Measurements from ENCODE around the gene LRRN2.
A peak's percentile ranks its signal among the peaks of the same experiment; 100 is the strongest.
"Not testable (repeated sequence)": the region's sequence is repeated elsewhere in the genome, so short reads cannot be mapped to it uniquely, and the experiment has no call there.

The LRRN2 gene

GRCh38 chr1:204647114-204647804 is 38.3 kb downstream of the LRRN2 start:
- TF ChIP-seq SPI1 (IDR thresholded peaks at IDR 0.05; ENCODE audit: low read depth, low read length) (peak; percentile 78), PAX5 (IDR thresholded peaks at IDR 0.05; ENCODE audit: insufficient read depth, low read length, severe bottlenecking) (no peak)
- FAIRE-seq (no peak), DNase-seq (ENCODE audit: insufficient read length, low spot score) (peak; percentile 55)

- TF ChIP-seq PAX5 (IDR thresholded peaks at IDR 0.05; ENCODE audit: insufficient read depth, low read length, severe bottlenecking) (no peak), POLR2AphosphoS5 (IDR thresholded peaks at IDR 0.05; ENCODE audit: low read depth, low read length) (no peak)
- no peak for FAIRE-seq
- DNase-seq (ENCODE audit: insufficient read length, low spot score) = no peak
Measured at GRCh38 chr1:204645666-204646065, 39.9 kb downstream of the LRRN2 start.

GRCh38 chr1:204645251-204645650 is 40.3 kb downstream of the LRRN2 start:
- TF ChIP-seq POLR2A (IDR thresholded peaks at IDR 0.05; ENCODE audit: low read depth, low read length) (no peak), TAF1 (IDR thresholded peaks at IDR 0.05; ENCODE audit: low read depth, low read length) (no peak), POLR2AphosphoS5 (IDR thresholded peaks at IDR 0.05; ENCODE audit: low read depth, low read length) (no peak), PAX5 (IDR thresholded peaks at IDR 0.05; ENCODE audit: insufficient read depth, low read length, severe bottlenecking) (no peak), SPI1 (IDR thresholded peaks at IDR 0.05; ENCODE audit: low read depth, low read length) (no peak), POU2F2 (IDR thresholded peaks at IDR 0.05; ENCODE audit: low read depth, low read length) (no peak)
- FAIRE-seq = no peak
- no peak for DNase-seq (ENCODE audit: insufficient read length, low spot score)

- DNase-seq (ENCODE audit: insufficient read length, low spot score) (no peak), FAIRE-seq (no peak)
- TF ChIP-seq SPI1 (IDR thresholded peaks at IDR 0.05; ENCODE audit: low read depth, low read length) (no peak), PAX5 (IDR thresholded peaks at IDR 0.05; ENCODE audit: insufficient read depth, low read length, severe bottlenecking) (no peak), POLR2AphosphoS5 (IDR thresholded peaks at IDR 0.05; ENCODE audit: low read depth, low read length) (no peak), POLR2A (IDR thresholded peaks at IDR 0.05; ENCODE audit: low read depth, low read length) (no peak), TAF1 (IDR thresholded peaks at IDR 0.05; ENCODE audit: low read depth, low read length) (no peak), POU2F2 (IDR thresholded peaks at IDR 0.05; ENCODE audit: low read depth, low read length) (no peak)
Measured at GRCh38 chr1:204643503-204643902, 42.0 kb downstream of the LRRN2 start.

GRCh38 chr1:204641936-204642335 is 43.6 kb downstream of the LRRN2 start:
- no peak for FAIRE-seq
- no peak for DNase-seq (ENCODE audit: insufficient read length, low spot score)
- no peak for TF ChIP-seq POLR2A (IDR thresholded peaks at IDR 0.05; ENCODE audit: low read depth, low read length)
- no peak for TF ChIP-seq POU2F2 (IDR thresholded peaks at IDR 0.05; ENCODE audit: low read depth, low read length)
- no peak for TF ChIP-seq SPI1 (IDR thresholded peaks at IDR 0.05; ENCODE audit: low read depth, low read length)
- no peak for TF ChIP-seq POLR2AphosphoS5 (IDR thresholded peaks at IDR 0.05; ENCODE audit: low read depth, low read length)
- TF ChIP-seq PAX5 (IDR thresholded peaks at IDR 0.05; ENCODE audit: insufficient read depth, low read length, severe bottlenecking) = no peak
- TF ChIP-seq TAF1 (IDR thresholded peaks at IDR 0.05; ENCODE audit: low read depth, low read length) = no peak

GRCh38 chr1:204641455-204641854 is 44.1 kb downstream of the LRRN2 start:
- DNase-seq (ENCODE audit: insufficient read length, low spot score) = no peak
- TF ChIP-seq PAX5 (IDR thresholded peaks at IDR 0.05; ENCODE audit: insufficient read depth, low read length, severe bottlenecking) (no peak), POLR2A (IDR thresholded peaks at IDR 0.05; ENCODE audit: low read depth, low read length) (no peak)
- FAIRE-seq = no peak

GRCh38 chr1:204640578-204640977 is 45.0 kb downstream of the LRRN2 start:
- TF ChIP-seq POLR2A (IDR thresholded peaks at IDR 0.05; ENCODE audit: low read depth, low read length) (no peak), SPI1 (IDR thresholded peaks at IDR 0.05; ENCODE audit: low read depth, low read length) (no peak)

GRCh38 chr1:204634260-204634910 is 51.2 kb downstream of the LRRN2 start:
- no peak for DNase-seq (ENCODE audit: insufficient read length, low spot score)
- FAIRE-seq = no peak
- TF ChIP-seq PAX5 (IDR thresholded peaks at IDR 0.05; ENCODE audit: insufficient read depth, low read length, severe bottlenecking) (no peak), POLR2A (IDR thresholded peaks at IDR 0.05; ENCODE audit: low read depth, low read length) (no peak), POLR2AphosphoS5 (IDR thresholded peaks at IDR 0.05; ENCODE audit: low read depth, low read length) (no peak), TAF1 (IDR thresholded peaks at IDR 0.05; ENCODE audit: low read depth, low read length) (no peak), POU2F2 (IDR thresholded peaks at IDR 0.05; ENCODE audit: low read depth, low read length) (no peak), SPI1 (IDR thresholded peaks at IDR 0.05; ENCODE audit: low read depth, low read length) (no peak)

More at GRCh38 chr1:204640578-204640977, 45.0 kb downstream of the LRRN2 start:
- no peak for FAIRE-seq
- no peak for DNase-seq (ENCODE audit: insufficient read length, low spot score)

GRCh38 chr1:204633665-204634064 is 51.9 kb downstream of the LRRN2 start:
- DNase-seq (ENCODE audit: insufficient read length, low spot score) (no peak), FAIRE-seq (no peak)
- TF ChIP-seq SPI1 (IDR thresholded peaks at IDR 0.05; ENCODE audit: low read depth, low read length) (no peak), PAX5 (IDR thresholded peaks at IDR 0.05; ENCODE audit: insufficient read depth, low read length, severe bottlenecking) (no peak), POLR2AphosphoS5 (IDR thresholded peaks at IDR 0.05; ENCODE audit: low read depth, low read length) (no peak), TAF1 (IDR thresholded peaks at IDR 0.05; ENCODE audit: low read depth, low read length) (no peak), POU2F2 (IDR thresholded peaks at IDR 0.05; ENCODE audit: low read depth, low read length) (no peak), POLR2A (IDR thresholded peaks at IDR 0.05; ENCODE audit: low read depth, low read length) (no peak)

GRCh38 chr1:204630132-204630905 is 55.2 kb downstream of the LRRN2 start:
- FAIRE-seq (no peak), DNase-seq (ENCODE audit: insufficient read length, low spot score) (no peak)
- TF ChIP-seq POU2F2 (IDR thresholded peaks at IDR 0.05; ENCODE audit: low read depth, low read length) (no peak), TAF1 (IDR thresholded peaks at IDR 0.05; ENCODE audit: low read depth, low read length) (no peak), PAX5 (IDR thresholded peaks at IDR 0.05; ENCODE audit: insufficient read depth, low read length, severe bottlenecking) (no peak), POLR2AphosphoS5 (IDR thresholded peaks at IDR 0.05; ENCODE audit: low read depth, low read length) (no peak), SPI1 (IDR thresholded peaks at IDR 0.05; ENCODE audit: low read depth, low read length) (no peak), POLR2A (IDR thresholded peaks at IDR 0.05; ENCODE audit: low read depth, low read length) (no peak)

- not testable (repeated sequence) for FAIRE-seq; DNase-seq (ENCODE audit: insufficient read length, low spot score)
Measured at GRCh38 chr1:204629459-204629858, 56.1 kb downstream of the LRRN2 start.

Data from GM12891 (cell line).